GM23338 (cell line): ENCODE results near the gene ARF6.

Source experiments
- CTCF ChIP-seq, 2 experiments: fragments of 200-600 bp in 1 of 2; sonication (generic) in 1 of 2; conservative IDR thresholded peaks; 2 replicates each; pipeline versions ENCODE4 v1.5.1 to v1.6.1; 2016 to 2017; ENCODE audit warnings: antibody characterized with exemption in 2 of 2, low read depth in 2 of 2, mild to moderate bottlenecking in 2 of 2, moderate library complexity in 1 of 2
- ETS1 ChIP-seq: IDR thresholded peaks from 2 replicates; pipeline ENCODE4 v1.6.1; 2016; ENCODE audit warnings: antibody characterized with exemption

GRCh38 chr14:49940808-49941421 is 48.0 kb downstream of the ARF6 start:
- no peak for TF ChIP-seq CTCF (conservative IDR thresholded peaks at IDR 0.05; ENCODE audit: low read depth in 2 of 2)
- TF ChIP-seq ETS1: no peak
